GM12872 (cell line): Measurements from ENCODE around the gene NRXN3.

Experiments
- TF ChIP-seq, protein P1 (sequence below): IDR thresholded peaks from 3 replicates; pipeline ENCODE4 v1.5.1; 2011; ENCODE audit warnings: low read depth, mild to moderate bottlenecking, low read length, moderate library complexity; ENCODE audit not compliant: insufficient read depth

Gene NRXN3

DNA sequence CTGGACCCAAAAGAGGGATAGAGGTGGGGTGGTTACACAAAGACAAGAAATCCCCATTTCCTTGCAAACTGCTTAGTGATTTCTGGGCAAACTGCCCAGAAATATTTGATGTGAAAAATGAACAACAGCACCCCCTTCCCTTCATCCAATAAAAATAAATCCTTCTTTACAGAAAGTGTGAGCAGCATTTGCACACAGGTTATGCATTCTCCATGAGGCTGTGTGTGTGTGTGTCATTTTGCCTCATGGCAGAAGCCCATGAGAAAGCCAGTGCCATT is 17.2 kb upstream of the NRXN3 start:
- TF ChIP-seq, protein P1, sequence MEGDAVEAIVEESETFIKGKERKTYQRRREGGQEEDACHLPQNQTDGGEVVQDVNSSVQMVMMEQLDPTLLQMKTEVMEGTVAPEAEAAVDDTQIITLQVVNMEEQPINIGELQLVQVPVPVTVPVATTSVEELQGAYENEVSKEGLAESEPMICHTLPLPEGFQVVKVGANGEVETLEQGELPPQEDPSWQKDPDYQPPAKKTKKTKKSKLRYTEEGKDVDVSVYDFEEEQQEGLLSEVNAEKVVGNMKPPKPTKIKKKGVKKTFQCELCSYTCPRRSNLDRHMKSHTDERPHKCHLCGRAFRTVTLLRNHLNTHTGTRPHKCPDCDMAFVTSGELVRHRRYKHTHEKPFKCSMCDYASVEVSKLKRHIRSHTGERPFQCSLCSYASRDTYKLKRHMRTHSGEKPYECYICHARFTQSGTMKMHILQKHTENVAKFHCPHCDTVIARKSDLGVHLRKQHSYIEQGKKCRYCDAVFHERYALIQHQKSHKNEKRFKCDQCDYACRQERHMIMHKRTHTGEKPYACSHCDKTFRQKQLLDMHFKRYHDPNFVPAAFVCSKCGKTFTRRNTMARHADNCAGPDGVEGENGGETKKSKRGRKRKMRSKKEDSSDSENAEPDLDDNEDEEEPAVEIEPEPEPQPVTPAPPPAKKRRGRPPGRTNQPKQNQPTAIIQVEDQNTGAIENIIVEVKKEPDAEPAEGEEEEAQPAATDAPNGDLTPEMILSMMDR, result no peak

DNA sequence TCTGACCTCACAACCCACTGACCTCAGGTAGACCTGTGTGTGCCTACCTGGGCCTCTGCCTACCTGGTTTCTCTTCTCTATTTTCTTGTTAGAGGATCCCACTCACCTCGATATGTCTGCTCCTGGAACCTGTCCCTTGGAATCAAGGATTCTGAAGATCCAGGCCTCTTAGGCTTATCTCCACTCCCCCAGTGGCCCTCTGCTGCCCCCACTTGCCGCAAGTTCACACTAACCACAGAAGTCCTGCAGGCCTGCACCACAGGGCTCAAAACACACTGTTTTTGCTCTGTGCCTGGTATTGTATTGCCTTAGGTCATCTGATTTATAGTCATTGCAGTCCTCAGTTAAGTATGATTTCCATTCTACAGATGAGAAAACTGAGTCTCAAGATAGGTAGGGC is 15.3 kb upstream of the NRXN3 start:
- TF ChIP-seq, protein P1, result peak; percentile 19; the same call in 1 of the 3 replicates

DNA sequence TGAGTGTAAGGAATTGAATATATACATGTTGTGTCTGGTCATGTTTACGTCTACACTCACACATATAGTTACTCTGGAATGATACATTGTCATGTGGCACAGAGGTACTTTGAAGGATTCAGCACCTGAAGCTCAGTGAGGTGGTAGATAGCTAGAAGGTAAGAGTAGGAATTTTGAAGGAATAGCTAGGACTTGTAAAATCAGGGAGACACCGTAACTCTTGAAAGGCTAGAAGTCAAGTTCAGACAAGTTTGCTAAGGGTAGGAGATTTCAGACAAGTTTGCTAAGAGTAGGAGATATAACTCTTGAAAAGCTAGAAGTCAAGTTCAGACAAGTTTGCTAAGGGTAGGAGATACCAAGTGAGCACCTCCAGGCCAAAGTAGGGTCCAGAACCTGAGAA is 14.0 kb upstream of the NRXN3 start:
- TF ChIP-seq, protein P1, result no peak

DNA sequence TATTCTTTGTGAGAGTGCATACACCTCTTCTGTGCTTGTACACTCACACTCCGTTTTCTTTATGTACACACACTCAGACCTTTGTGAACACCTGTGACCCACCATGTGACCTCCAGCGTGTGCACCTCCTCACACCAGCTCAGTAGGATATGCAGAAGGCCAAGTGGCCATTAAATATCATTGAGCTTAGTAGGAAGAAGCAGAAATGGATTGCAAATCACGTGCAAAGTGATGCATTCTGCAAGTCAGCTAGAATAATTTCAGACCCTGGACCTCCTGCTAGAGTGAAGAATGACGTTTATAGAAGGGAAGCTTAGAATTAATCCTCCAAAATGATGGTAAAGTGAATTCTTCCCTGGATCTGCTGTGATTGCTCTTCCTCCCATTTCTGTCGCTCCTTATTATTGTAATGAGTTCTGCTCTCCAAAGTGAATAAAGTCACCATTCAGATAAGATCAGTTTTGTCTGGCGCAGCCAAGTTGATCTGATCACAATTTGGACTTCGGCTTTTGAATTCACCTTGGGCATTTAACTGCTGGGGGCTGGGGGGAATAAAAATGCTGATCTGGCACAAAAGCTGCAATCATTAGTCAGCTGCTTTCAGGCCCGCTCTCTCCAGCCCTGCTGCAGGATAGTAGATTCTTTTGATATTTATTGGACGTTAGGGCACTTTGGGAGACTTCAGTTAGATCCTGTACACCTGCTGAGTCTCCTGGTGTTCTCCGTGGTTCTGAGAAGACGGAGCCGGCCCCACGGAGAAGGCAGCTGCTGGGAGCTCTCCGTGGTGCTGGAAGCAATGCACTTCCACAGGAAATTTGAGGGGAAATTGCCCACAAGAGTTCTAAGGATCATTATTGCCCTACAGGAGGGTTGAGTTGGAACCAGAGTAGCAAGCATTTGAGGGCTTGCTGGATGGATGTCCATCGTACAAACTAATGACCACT is 12.4 kb upstream of the NRXN3 start:
- TF ChIP-seq, protein P1, result no peak

DNA sequence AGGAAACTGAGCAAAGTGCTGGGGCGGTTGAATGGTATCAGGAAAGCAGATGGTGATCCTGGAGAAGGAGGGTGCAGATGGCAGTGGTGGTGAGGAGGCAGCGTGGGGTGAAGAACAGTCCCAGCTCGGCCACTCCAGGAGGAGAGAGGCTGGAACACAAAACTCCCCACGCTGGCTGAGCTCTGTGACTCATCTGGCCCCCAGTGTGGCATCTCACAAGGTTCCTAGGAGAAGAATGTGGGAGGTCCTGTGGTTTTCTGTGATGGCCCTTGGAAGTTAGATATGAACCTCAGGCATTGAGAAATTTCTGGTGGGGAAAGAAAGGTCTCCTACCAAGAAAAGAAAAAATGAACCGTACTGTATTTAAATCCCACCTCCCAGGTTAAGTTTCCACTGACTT is 8.0 kb upstream of the NRXN3 start:
- TF ChIP-seq, protein P1, result no peak

DNA sequence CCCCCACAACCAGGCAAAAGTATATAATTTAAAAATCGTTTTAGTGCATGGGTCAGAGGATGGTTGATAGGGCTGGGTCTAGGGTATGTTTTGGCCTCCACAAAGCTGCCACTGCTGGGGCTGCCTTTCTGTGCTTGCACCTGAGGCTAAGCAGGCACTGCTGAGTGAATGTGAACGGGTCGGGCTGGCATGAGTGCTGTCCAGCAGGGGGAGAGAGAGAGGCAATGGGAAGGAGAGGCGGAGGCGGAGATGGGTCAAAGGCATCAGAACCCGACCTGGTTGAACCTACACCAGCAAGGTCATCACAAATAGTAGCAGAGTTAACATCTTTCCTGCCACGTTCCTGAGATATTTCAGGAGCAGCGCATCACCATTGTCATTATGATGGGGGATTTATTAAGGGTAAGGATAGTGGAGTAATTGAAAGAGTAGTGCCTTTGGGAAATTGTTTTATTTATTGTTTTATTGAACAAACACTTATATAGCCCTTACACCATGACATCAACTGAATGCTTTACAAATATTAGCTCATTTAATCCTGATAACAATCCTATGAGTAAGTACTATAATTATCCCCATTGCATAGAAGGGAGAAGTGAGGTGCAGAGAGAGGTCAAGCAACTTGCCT is 5.8 kb upstream of the NRXN3 start:
- TF ChIP-seq, protein P1, result peak; percentile 84

DNA sequence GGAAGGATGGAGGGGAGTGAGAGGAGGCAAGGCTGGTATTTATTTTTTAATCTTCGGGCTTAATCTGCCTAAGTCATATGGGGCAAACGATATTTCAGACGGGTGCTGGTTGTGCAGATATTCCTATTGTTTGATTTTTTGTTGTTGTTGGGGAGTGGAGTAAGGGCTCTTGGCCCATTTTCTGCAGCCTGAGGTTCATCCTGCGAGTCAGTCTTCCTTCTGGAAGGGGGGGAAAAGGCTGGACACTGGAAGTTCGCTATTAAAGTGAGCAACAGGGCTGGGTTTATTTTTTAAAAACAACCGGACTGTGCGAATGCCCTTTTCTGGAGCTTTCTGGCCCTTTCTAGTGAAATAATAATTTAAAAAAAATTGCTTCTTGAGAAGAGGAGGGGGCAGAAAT is 2.3 kb downstream of the NRXN3 start:
- TF ChIP-seq, protein P1, result no peak
